GM18505 (cell line): ENCODE results near the gene BAIAP2L1.
"Not testable (repeated sequence)": the region's sequence is repeated elsewhere in the genome, so short reads cannot be mapped to it uniquely, and the experiment has no call there.

Experiments used
- ATAC-seq: cut with Tn5 transposase; IDR thresholded peaks from one replicate; pipeline ENCODE4 v1.9.1; 2021; ENCODE audit not compliant: unreplicated experiment
- POLR2A ChIP-seq: IDR thresholded peaks from 4 replicates; pipeline ENCODE4 v1.6.1; 2011; ENCODE audit warnings: borderline replicate concordance; ENCODE audit not compliant: insufficient read depth, insufficient read length; ENCODE audit errors: extremely low read depth

The BAIAP2L1 gene

GRCh38 chr7:98400542-98401340 lies at the start of gene BAIAP2L1:
Gene BAIAP2L1, minus strand, starts transcription at chr7:98401090. Its CDS starts 238 bp downstream, at chr7:98400852.
- TF ChIP-seq POLR2A: peak; percentile 47
- peak; percentile 81 for ATAC-seq

- no peak for TF ChIP-seq POLR2A
- ATAC-seq: no peak
These were observed 47.9 kb upstream of the BAIAP2L1 start for GRCh38 chr7:98448766-98449165.

- not testable (repeated sequence) for ATAC-seq
These were observed 40.1 kb upstream of the BAIAP2L1 start for GRCh38 chr7:98440992-98441391.

- TF ChIP-seq POLR2A: no peak
- no peak for ATAC-seq
These were observed 38.6 kb upstream of the BAIAP2L1 start for GRCh38 chr7:98439484-98439883.

DNA sequence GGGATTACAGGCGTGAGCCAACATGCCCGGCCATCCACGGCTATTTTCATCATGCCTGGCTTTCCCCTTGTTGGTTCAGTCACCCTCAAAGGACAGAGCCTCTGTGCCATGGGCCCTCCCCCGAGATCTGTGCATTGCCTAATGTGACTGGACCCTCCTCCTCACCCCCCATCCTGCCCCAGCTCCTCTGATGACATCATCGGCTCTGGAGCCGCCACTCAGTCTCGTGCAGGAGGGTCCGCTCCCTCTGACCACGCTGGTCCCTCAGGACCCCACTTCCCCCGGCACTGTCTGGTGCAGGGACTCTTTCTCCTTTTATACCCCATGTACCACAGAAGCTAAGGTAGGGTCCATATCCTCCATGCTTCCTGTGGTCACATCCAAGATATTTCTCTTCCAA lies 33.2 kb upstream of the BAIAP2L1 start:
- no peak for ATAC-seq
- no peak for TF ChIP-seq POLR2A

DNA sequence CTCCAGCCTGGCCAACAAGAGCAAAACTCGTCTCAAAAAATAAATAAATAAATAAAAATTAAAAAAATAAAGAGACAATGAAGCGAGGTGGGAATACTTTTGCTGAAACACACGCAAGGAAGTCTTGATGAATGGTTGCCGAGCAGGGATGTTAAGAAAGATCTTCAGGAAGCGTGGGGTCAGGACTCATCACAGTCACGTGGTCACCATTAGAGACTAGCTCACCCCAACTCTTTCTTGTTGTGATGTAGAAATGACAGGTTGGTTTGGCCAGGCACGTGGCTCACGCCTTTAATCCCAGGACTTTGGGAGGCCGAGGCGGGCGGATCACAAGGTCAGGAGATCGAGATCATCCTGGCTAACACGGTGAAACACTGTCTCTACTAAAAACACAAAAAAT lies 28.9 kb upstream of the BAIAP2L1 start:
- no peak for ATAC-seq

DNA sequence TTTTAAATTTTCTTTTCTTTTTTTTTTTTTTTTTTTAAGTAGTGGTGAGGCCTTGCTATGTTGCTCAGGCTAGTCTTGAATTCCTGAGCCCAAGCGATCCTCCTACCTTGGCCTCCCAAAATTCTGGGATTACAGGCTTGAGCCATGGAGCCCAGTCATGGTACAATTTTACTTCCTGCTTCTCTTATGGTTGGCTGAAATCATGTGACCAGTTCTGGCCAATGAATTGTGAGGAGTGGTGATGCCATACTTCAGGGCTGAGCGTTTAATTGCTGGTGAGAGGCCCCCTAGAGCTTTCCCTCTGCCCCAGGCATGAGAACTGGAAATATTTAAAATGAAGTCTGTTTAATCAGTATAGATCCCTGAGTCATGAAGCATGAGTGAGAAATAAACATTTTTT lies 22.2 kb upstream of the BAIAP2L1 start:
- TF ChIP-seq POLR2A: no peak
- no peak for ATAC-seq

More for the DNA sequence above, 28.9 kb upstream of the BAIAP2L1 start:
- no peak for TF ChIP-seq POLR2A

DNA sequence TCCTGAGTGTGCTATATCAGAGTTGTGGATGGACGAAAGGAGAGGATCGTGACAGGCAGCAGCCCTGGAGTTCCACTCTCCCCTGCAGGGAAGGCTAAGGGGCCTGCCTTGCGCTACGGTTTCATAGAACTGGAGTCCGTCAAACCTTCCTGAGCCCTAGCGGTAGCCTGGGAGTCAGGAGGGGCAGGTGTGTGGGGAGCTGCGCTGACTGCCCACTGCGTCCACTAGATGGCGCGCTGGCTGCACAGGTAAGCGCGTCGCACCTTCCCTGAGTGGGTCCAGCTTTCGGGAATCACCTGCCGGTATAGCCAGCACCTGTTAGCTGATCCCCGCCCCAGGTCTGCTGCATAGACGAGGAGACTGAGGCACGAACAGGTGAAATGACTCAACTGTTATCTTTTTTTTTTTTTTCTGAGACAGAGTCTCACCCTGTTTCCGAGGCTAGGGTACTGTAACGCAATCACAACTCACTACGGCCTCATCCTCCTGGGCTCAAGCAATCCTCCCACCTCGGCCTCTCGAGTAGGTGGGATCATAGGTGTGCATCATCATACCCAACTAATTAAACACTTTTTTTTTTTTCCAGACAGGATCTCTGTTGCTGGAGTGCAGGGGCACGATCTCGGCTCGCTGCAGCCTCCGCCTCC lies 20.2 kb upstream of the BAIAP2L1 start:
- ATAC-seq: no peak
- TF ChIP-seq POLR2A: no peak

GRCh38 chr7:98419988-98420387 lies 19.1 kb upstream of the BAIAP2L1 start:
- ATAC-seq: not testable (repeated sequence)

DNA sequence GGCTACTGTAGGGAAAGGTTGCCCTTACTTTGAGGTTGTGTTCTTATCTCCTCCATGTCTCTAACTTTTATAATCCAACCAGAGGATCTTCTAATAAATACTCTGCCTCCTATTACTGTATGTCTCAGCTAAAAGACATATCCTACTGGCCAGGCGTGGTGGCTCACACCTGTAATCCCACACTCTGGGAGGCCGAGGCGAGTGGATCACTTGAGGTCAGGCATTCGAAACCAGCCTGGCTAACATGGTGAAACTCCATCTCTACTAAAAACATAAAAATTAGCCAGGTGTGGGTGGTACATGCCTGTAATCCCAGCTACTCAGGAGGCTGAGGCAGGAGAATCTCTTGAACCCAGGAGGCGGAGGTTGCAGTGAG lies 18.4 kb upstream of the BAIAP2L1 start:
- not testable (repeated sequence) for ATAC-seq

- no peak for ATAC-seq
- no peak for TF ChIP-seq POLR2A
These were observed 17.9 kb upstream of the BAIAP2L1 start for GRCh38 chr7:98418636-98419315.

DNA sequence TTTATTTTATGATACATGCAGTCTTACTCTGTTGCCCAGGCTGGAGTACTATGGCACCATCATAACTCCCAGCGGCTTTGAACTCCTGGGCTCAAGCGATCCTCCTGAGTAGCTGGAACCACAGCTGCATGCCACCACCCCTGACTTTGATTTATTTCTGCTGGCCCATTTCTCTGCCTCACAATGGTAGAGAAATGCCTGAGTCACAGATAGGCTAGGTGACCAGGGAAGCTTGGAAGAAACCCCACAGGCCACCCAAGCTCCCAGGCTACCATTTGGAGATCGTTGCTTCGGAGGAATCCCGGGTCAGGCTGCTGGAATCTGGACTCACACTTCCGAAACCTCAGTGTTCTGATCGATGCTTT lies 17.4 kb upstream of the BAIAP2L1 start:
- TF ChIP-seq POLR2A: no peak
- no peak for ATAC-seq

- not testable (repeated sequence) for ATAC-seq
These were observed 16.8 kb upstream of the BAIAP2L1 start for GRCh38 chr7:98417604-98418270.
